Liver (tissue), 9 donors: Measurements from ENCODE around the gene SRSF2. TPM values are rescaled to one million over a fixed set of nuclear protein-coding genes. Genes with fewer than 3 reads are reported as not detected.
A peak's percentile ranks its signal among the peaks of the same experiment; 100 is the strongest.

Source experiments
- DNase-seq: peaks from one replicate; pipeline ENCODE4 v3.0.0-alpha.2; 2017; ENCODE audit warnings: low spot score
- H3K27ac ChIP-seq, 2 donors: one replicate each; pipeline ENCODE4 v1.7.0; 2013; ENCODE audit warnings: inconsistent platforms in 2 of 2, low read length in 2 of 2, control low read depth in 1 of 2, low read depth in 1 of 2, mild to moderate bottlenecking in 1 of 2
- H3K27me3 ChIP-seq, 4 donors: one replicate each; pipeline versions ENCODE4 v1.6.1 to v1.7.0; 2013; ENCODE audit warnings: low read length in 3 of 4, inconsistent platforms in 1 of 4, mild to moderate bottlenecking in 1 of 4, moderate library complexity in 1 of 4; ENCODE audit not compliant: control insufficient read depth in 4 of 4, insufficient read depth in 4 of 4
- H3K36me3 ChIP-seq, 4 donors: one replicate each; pipeline versions ENCODE4 v1.6.1 to v1.7.0; 2013; ENCODE audit warnings: low read length in 3 of 4, mild to moderate bottlenecking in 3 of 4, low read depth in 1 of 4, moderate library complexity in 1 of 4; ENCODE audit not compliant: control insufficient read depth in 4 of 4, insufficient read depth in 3 of 4
- H3K4me1 ChIP-seq, 4 donors: one replicate each; pipeline versions ENCODE4 v1.6.1 to v1.7.0; 2013; ENCODE audit warnings: low read length in 3 of 4, mild to moderate bottlenecking in 3 of 4, moderate library complexity in 1 of 4; ENCODE audit not compliant: control insufficient read depth in 4 of 4, insufficient read depth in 4 of 4
- H3K4me3 ChIP-seq, 3 donors: one replicate each; pipeline versions ENCODE4 v1.6.1 to v1.7.0; 2013; ENCODE audit warnings: low read length in 3 of 3, control low read depth in 1 of 3, low read depth in 1 of 3, mild to moderate bottlenecking in 1 of 3
- H3K9ac ChIP-seq, 2 donors: one replicate each; pipeline ENCODE4 v1.7.0; 2013; ENCODE audit warnings: low read length in 2 of 2, mild to moderate bottlenecking in 2 of 2, moderate library complexity in 2 of 2, control low read depth in 1 of 2, low read depth in 1 of 2
- H3K9me3 ChIP-seq, 4 donors: one replicate each; pipeline versions ENCODE4 v1.6.1 to v1.7.0; 2013; ENCODE audit warnings: low read length in 3 of 4; ENCODE audit not compliant: control insufficient read depth in 4 of 4
- CTCF ChIP-seq: fragments of 150-350 bp; IDR thresholded peaks from 2 replicates; pipeline ENCODE4 v1.5.1; 2017; ENCODE audit warnings: improper control_type of control experiment, low read depth, low read length; ENCODE audit not compliant: missing input control
- EGR1 ChIP-seq, 2 donors: IDR thresholded peaks; 2 replicates each; pipeline ENCODE4 v1.6.1; 2016 to 2018; ENCODE audit warnings: antibody characterized with exemption in 2 of 2, low read depth in 2 of 2
- FOXA2 ChIP-seq: IDR thresholded peaks from 2 replicates; pipeline ENCODE4 v1.6.1; 2016; ENCODE audit warnings: antibody characterized with exemption
- GABPA ChIP-seq, 2 donors: IDR thresholded peaks in 1 of 2; conservative IDR thresholded peaks in 1 of 2; 2 replicates each; pipeline ENCODE4 v1.6.1; 2016; ENCODE audit warnings: antibody characterized with exemption in 2 of 2, mild to moderate bottlenecking in 1 of 2, moderate library complexity in 1 of 2
- HNF4A ChIP-seq, 2 donors: conservative IDR thresholded peaks; 2 replicates each; pipeline ENCODE4 v1.6.1; 2016; ENCODE audit warnings: antibody characterized with exemption in 2 of 2, mild to moderate bottlenecking in 2 of 2
- JUND ChIP-seq, 2 donors: IDR thresholded peaks; 2 replicates each; pipeline ENCODE4 v1.6.1; 2016; ENCODE audit warnings: antibody characterized with exemption in 2 of 2
- MAX ChIP-seq: IDR thresholded peaks from 2 replicates; pipeline ENCODE4 v1.6.1; 2016; ENCODE audit warnings: antibody characterized with exemption
- NR2F2 ChIP-seq: IDR thresholded peaks from 2 replicates; pipeline ENCODE4 v1.6.1; 2016; ENCODE audit warnings: antibody characterized with exemption
- RXRA ChIP-seq, 2 donors: IDR thresholded peaks; 2 replicates each; pipeline ENCODE4 v1.6.1; 2017 to 2018; ENCODE audit warnings: antibody characterized with exemption in 2 of 2, mild to moderate bottlenecking in 1 of 2
- SP1 ChIP-seq: IDR thresholded peaks from 2 replicates; pipeline ENCODE4 v1.6.1; 2018; ENCODE audit warnings: antibody characterized with exemption, mild to moderate bottlenecking
- TAF1 ChIP-seq: conservative IDR thresholded peaks from 2 replicates; pipeline ENCODE4 v1.6.1; 2016; ENCODE audit warnings: antibody characterized with exemption, mild to moderate bottlenecking
- YY1 ChIP-seq: IDR thresholded peaks from 2 replicates; pipeline ENCODE4 v1.6.1; 2016; ENCODE audit warnings: antibody characterized with exemption, mild to moderate bottlenecking
- ZBTB33 ChIP-seq: IDR thresholded peaks from 2 replicates; pipeline ENCODE4 v1.6.1; 2016; ENCODE audit warnings: antibody characterized with exemption
- WGBS: extraction: QIAGEN DNeasy Blood & Tissue Kit; methylation state at CpG from one replicate; pipeline ENCODE4 v1.1.7; 2013; 5-methylcytosine and 5-hydroxymethylcytosine counted together
- polyA plus RNA-seq, 2 donors: library from polyadenylated mRNA; stranded (reverse) in 1 of 2; unstranded in 1 of 2; fragments of 200-250 nt in 1 of 2; fragments of >200 nt in 1 of 2; fragmentation: Nextera tagmentation in 1 of 2; extraction: Ambion mirVana in 1 of 2; gene quantifications; one replicate each; pipeline versions ENCODE4 v1.2.1 to v1.2.3, GENCODE V29; 2013 to 2015
- total RNA-seq, 2 donors: library from RNA; depleted of rRNA; stranded (reverse); fragments of >200 nt; gene quantifications; one replicate each; pipeline ENCODE4 v1.2.3, GENCODE V29; 2014
- TF ChIP-seq, protein P1 (sequence below): IDR thresholded peaks from 2 replicates; pipeline ENCODE4 v1.6.1; 2016; ENCODE audit warnings: antibody characterized with exemption, mild to moderate bottlenecking
- donor health status: healthy.
- donor health status: healthy.
- donor health status: healthy.
- donor health status: healthy.
- donor health status: healthy.

SRSF2 gene
- total and polyA plus RNA-seq, 4 donors: 66.5 to 184 (median 150) TPM

GRCh38 chr17:76726231-76726775 is 10.8 kb downstream of the SRSF2 start, which contains the start of gene JMJD6:
Gene JMJD6, minus strand, starts transcription at chr17:76726606. Its CDS starts 131 bp downstream, at chr17:76726475.
- H3K27ac ChIP-seq: peak within 1 kb of the TSS; percentile 100
- TF ChIP-seq CTCF (no peak), HNF4A (conservative IDR thresholded peaks at IDR 0.05) (peak; percentile 47 to 56), GABPA (IDR thresholded peaks at IDR 0.05 in 1 of 2, conservative IDR thresholded peaks at IDR 0.05 in 1 of 2) (no peak), TAF1 (peak; percentile 75), MAX (peak; percentile 41), JUND (IDR thresholded peaks at IDR 0.05) (peak; percentile 24 to 54), ZBTB33 (peak; percentile 90), EGR1 (IDR thresholded peaks at IDR 0.05; ENCODE audit: low read depth in 2 of 2) (peak in 1 of 2 donors; percentile 59), NR2F2 (peak; percentile 46), YY1 (peak; percentile 98), SP1 (peak; percentile 67), RXRA (IDR thresholded peaks at IDR 0.05) (peak; percentile 54 to 68), FOXA2 (no peak)
- TF ChIP-seq, protein P1, sequence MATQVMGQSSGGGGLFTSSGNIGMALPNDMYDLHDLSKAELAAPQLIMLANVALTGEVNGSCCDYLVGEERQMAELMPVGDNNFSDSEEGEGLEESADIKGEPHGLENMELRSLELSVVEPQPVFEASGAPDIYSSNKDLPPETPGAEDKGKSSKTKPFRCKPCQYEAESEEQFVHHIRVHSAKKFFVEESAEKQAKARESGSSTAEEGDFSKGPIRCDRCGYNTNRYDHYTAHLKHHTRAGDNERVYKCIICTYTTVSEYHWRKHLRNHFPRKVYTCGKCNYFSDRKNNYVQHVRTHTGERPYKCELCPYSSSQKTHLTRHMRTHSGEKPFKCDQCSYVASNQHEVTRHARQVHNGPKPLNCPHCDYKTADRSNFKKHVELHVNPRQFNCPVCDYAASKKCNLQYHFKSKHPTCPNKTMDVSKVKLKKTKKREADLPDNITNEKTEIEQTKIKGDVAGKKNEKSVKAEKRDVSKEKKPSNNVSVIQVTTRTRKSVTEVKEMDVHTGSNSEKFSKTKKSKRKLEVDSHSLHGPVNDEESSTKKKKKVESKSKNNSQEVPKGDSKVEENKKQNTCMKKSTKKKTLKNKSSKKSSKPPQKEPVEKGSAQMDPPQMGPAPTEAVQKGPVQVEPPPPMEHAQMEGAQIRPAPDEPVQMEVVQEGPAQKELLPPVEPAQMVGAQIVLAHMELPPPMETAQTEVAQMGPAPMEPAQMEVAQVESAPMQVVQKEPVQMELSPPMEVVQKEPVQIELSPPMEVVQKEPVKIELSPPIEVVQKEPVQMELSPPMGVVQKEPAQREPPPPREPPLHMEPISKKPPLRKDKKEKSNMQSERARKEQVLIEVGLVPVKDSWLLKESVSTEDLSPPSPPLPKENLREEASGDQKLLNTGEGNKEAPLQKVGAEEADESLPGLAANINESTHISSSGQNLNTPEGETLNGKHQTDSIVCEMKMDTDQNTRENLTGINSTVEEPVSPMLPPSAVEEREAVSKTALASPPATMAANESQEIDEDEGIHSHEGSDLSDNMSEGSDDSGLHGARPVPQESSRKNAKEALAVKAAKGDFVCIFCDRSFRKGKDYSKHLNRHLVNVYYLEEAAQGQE: peak; percentile 78
- under 1% methylated on average over 60 of the region's 60 CpGs for WGBS
- peaks cover 12 to 25% (median 21%) of the 10 kb centered on the region in 4 donors for H3K4me1 ChIP-seq
- H3K9me3 ChIP-seq: no peaks in the 10 kb centered on the region
- peak within 1 kb of the TSS; percentile 86 to 94 (median 93) for H3K4me3 ChIP-seq
- no peaks in the 10 kb centered on the region for H3K27me3 ChIP-seq
- peak; percentile 95 for DNase-seq
- H3K9ac ChIP-seq: peak within 1 kb of the TSS; percentile 90 to 96
- peaks cover 16 to 24% (median 21%) of the 10 kb centered on the region in 4 donors for H3K36me3 ChIP-seq
